Endodermal cell (in vitro differentiated cells): ENCODE data around the gene MAJIN. TPM values are rescaled to one million over a fixed set of nuclear protein-coding genes. Genes with fewer than 3 reads are reported as not detected.

ENCODE experiments used
- DNase-seq: peaks from one replicate; pipeline ENCODE4 v3.0.0-alpha.2; 2017
- H3K27ac ChIP-seq: 2 replicates; pipeline ENCODE4 v1.5.1; 2013; ENCODE audit warnings: mild to moderate bottlenecking, low read depth, low read length, moderate library complexity
- H3K27me3 ChIP-seq: 2 replicates; pipeline ENCODE4 v1.6.1; 2013; ENCODE audit warnings: mild to moderate bottlenecking, low read length, moderate library complexity; ENCODE audit not compliant: insufficient read depth, control insufficient read depth, poor library complexity, severe bottlenecking
- H3K36me3 ChIP-seq: 2 replicates; pipeline ENCODE4 v1.7.0; 2013; ENCODE audit warnings: mild to moderate bottlenecking, low read length, moderate library complexity; ENCODE audit not compliant: control insufficient read depth, insufficient read depth
- H3K4me1 ChIP-seq: one replicate; pipeline ENCODE4 v1.7.0; 2013; ENCODE audit warnings: low read length; ENCODE audit not compliant: control insufficient read depth, insufficient read depth
- H3K4me3 ChIP-seq: 2 replicates; pipeline ENCODE4 v1.5.1; 2013; ENCODE audit warnings: mild to moderate bottlenecking, low read length, moderate library complexity
- H3K9ac ChIP-seq: 2 replicates; pipeline ENCODE4 v1.6.1; 2013; ENCODE audit warnings: mild to moderate bottlenecking, low read length, moderate library complexity; ENCODE audit not compliant: poor library complexity, severe bottlenecking; ENCODE audit errors: extremely low read depth
- H3K9me3 ChIP-seq: 2 replicates; pipeline ENCODE4 v1.6.1; 2013; ENCODE audit warnings: mild to moderate bottlenecking, low read length, moderate library complexity; ENCODE audit not compliant: control insufficient read depth
- H3K27ac Mint-ChIP-seq: 2 replicates; pipeline ENCODE4 v1.8.0; 2020; ENCODE audit warnings: mixed read lengths
- H3K27me3 Mint-ChIP-seq: 2 replicates; pipeline ENCODE4 v1.8.0; 2021; ENCODE audit warnings: mild to moderate bottlenecking, mixed read lengths; ENCODE audit not compliant: insufficient read depth
- H3K36me3 Mint-ChIP-seq: 2 replicates; pipeline ENCODE4 v1.8.0; 2020; ENCODE audit warnings: low read depth, mixed read lengths
- H3K4me1 Mint-ChIP-seq: 2 replicates; pipeline ENCODE4 v1.8.0; 2020; ENCODE audit warnings: mixed read lengths
- H3K4me3 Mint-ChIP-seq: 2 replicates; pipeline ENCODE4 v1.8.0; 2020; ENCODE audit warnings: mild to moderate bottlenecking, moderate library complexity, mixed read lengths
- H3K9me3 Mint-ChIP-seq: 2 replicates; pipeline ENCODE4 v1.8.0; 2020; ENCODE audit warnings: mild to moderate bottlenecking, mixed read lengths
- CTCF ChIP-seq: fragments of 200-600 bp; sonication (generic); conservative IDR thresholded peaks from 2 replicates; pipeline ENCODE4 v1.5.0; 2021; ENCODE audit warnings: antibody characterized with exemption, mild to moderate bottlenecking
- WGBS, 2 experiments: methylation state at CpG; one replicate each; pipeline versions ENCODE4 v1.1.5 to v1.1.7; 2013; ENCODE audit warnings: missing lambda C conversion rate in 2 of 2, mixed read lengths in 1 of 2; ENCODE audit not compliant: insufficient coverage in 1 of 2, insufficient read length in 1 of 2; 5-methylcytosine and 5-hydroxymethylcytosine counted together
- total RNA-seq, 2 donors: library from RNA; stranded (reverse); fragmentation: NEBNext Ultra II Directional in 1 of 2; extraction: Animal tissue kit (Norgen Biotek cat#: 25700) in 1 of 2; gene quantifications; 2 replicates in 1 of 2; 3 replicates in 1 of 2; pipeline ENCODE4 v1.2.1, GENCODE V29; 2021

Gene MAJIN
- total RNA-seq, 2 donors from 2014 or later, result not detected

GRCh38 chr11:64911142-64911541, 60.8 kb downstream of the MAJIN start:
- Mint-ChIP-seq H3K9me3 (no peaks in the 10 kb centered on the region), H3K27ac (no peak overlapping the region), H3K36me3 (peaks cover 21% of the 10 kb centered on the region), H3K27me3 (no peaks in the 10 kb centered on the region), H3K4me1 (peaks cover 5% of the 10 kb centered on the region), H3K4me3 (no peak overlapping the region)
- DNase-seq, result no peak
- Histone ChIP-seq H3K36me3 (peaks cover 22% of the 10 kb centered on the region), H3K27me3 (no peaks in the 10 kb centered on the region), H3K4me1 (peaks cover 5% of the 10 kb centered on the region), H3K9ac (no peak overlapping the region), H3K27ac (no peak overlapping the region), H3K4me3 (no peak overlapping the region), H3K9me3 (no peaks in the 10 kb centered on the region)
- 91 to 93% methylated on average over 3 to 7 of the region's 7 CpGs for WGBS, 2 experiments
- no peak for TF ChIP-seq CTCF

GRCh38 chr11:64910451-64911093, 61.3 kb downstream of the MAJIN start:
- TF ChIP-seq CTCF, result no peak
- no peaks in the 10 kb centered on the region for H3K9me3 ChIP-seq
- H3K36me3 Mint-ChIP-seq, result peaks cover 21% of the 10 kb centered on the region
- H3K4me3 Mint-ChIP-seq, result no peak overlapping the region
- no peak overlapping the region for H3K27ac ChIP-seq
- DNase-seq, result no peak
- no peaks in the 10 kb centered on the region for H3K9me3 Mint-ChIP-seq
- H3K4me3 ChIP-seq, result no peak overlapping the region
- peaks cover 22% of the 10 kb centered on the region for H3K36me3 ChIP-seq
- H3K4me1 ChIP-seq, result no peaks in the 10 kb centered on the region
- no peaks in the 10 kb centered on the region for H3K4me1 Mint-ChIP-seq
- H3K9ac ChIP-seq, result no peak overlapping the region
- WGBS, 2 experiments, result 94 to 96% methylated on average over 25 to 27 of the region's 27 CpGs
- no peak overlapping the region for H3K27ac Mint-ChIP-seq
- no peaks in the 10 kb centered on the region for H3K27me3 ChIP-seq
- H3K27me3 Mint-ChIP-seq, result no peaks in the 10 kb centered on the region

GRCh38 chr11:64909653-64910343, 62.1 kb downstream of the MAJIN start:
- DNase-seq, result no peak
- Histone ChIP-seq H3K9ac (no peak overlapping the region), H3K9me3 (no peaks in the 10 kb centered on the region), H3K4me1 (no peaks in the 10 kb centered on the region), H3K4me3 (no peak overlapping the region), H3K36me3 (peaks cover 26% of the 10 kb centered on the region), H3K27me3 (no peaks in the 10 kb centered on the region), H3K27ac (no peak overlapping the region)
- no peak for TF ChIP-seq CTCF
- Mint-ChIP-seq H3K36me3 (peaks cover 28% of the 10 kb centered on the region), H3K27me3 (no peaks in the 10 kb centered on the region), H3K9me3 (no peaks in the 10 kb centered on the region), H3K27ac (no peak overlapping the region), H3K4me1 (no peaks in the 10 kb centered on the region), H3K4me3 (no peak overlapping the region)
- WGBS, 2 experiments, result 90 to 95% methylated on average over 19 to 39 of the region's 39 CpGs
